Measurements from ENCODE around the gene PRADC1. TPM values are rescaled to one million over a fixed set of nuclear protein-coding genes. Genes with fewer than 3 reads are reported as not detected.

Gene PRADC1
- total and polyA plus RNA-seq, 2 experiments from 2014 or later, result 6.5 to 8.3 TPM

DNA sequence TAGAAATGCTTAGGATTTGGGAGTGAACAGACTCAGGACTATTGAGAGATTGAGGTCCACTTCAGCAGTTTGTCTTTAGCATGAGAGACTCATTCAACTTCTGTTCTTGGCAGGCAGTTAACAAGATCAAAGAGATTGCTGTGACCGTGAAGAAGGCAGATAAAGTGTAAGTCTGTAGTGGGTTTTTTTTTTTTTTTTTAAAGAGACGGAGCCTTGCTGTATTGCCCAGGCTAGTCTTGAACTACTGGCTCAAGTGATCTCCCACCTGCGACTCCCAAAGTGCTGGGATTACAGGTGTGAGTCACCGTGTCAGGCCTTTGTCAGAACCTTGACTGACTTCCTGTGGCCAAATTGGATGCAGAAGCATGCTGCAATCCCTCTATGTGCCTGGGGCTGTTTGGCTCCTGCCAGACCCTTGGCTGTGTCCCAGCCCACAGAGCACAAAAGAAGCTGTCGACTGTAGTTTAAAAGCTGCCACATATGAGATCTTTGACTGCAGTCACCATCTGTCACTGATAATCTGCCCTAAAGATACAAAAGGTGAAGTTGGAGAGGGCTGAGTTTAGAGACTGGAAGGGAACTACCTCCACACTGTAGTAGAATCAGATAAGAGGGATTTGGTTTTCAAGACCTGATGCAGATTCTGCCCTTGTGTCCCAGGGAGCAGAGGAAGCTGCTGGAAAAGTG lies 11.0 kb upstream of the PRADC1 start (continued):
- TF ChIP-seq, protein P1, sequence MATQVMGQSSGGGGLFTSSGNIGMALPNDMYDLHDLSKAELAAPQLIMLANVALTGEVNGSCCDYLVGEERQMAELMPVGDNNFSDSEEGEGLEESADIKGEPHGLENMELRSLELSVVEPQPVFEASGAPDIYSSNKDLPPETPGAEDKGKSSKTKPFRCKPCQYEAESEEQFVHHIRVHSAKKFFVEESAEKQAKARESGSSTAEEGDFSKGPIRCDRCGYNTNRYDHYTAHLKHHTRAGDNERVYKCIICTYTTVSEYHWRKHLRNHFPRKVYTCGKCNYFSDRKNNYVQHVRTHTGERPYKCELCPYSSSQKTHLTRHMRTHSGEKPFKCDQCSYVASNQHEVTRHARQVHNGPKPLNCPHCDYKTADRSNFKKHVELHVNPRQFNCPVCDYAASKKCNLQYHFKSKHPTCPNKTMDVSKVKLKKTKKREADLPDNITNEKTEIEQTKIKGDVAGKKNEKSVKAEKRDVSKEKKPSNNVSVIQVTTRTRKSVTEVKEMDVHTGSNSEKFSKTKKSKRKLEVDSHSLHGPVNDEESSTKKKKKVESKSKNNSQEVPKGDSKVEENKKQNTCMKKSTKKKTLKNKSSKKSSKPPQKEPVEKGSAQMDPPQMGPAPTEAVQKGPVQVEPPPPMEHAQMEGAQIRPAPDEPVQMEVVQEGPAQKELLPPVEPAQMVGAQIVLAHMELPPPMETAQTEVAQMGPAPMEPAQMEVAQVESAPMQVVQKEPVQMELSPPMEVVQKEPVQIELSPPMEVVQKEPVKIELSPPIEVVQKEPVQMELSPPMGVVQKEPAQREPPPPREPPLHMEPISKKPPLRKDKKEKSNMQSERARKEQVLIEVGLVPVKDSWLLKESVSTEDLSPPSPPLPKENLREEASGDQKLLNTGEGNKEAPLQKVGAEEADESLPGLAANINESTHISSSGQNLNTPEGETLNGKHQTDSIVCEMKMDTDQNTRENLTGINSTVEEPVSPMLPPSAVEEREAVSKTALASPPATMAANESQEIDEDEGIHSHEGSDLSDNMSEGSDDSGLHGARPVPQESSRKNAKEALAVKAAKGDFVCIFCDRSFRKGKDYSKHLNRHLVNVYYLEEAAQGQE (IDR thresholded peaks at IDR 0.05; ENCODE audit: unreplicated experiment), result no peak
- TF ChIP-seq EZH2phosphoT487 (IDR thresholded peaks at IDR 0.05; ENCODE audit: unreplicated experiment) (no peak), CREB1 (CRISPR knock-in tag; IDR thresholded peaks at IDR 0.05; ENCODE audit: low read depth) (no peak), NANOG (IDR thresholded peaks at IDR 0.05; ENCODE audit: borderline replicate concordance) (no peak), POLR2AphosphoS5 (IDR thresholded peaks at IDR 0.05; ENCODE audit: low read depth) (no peak), ZNF331 (CRISPR knock-in tag; IDR thresholded peaks at IDR 0.05; ENCODE audit: low read depth) (no peak)

DNA sequence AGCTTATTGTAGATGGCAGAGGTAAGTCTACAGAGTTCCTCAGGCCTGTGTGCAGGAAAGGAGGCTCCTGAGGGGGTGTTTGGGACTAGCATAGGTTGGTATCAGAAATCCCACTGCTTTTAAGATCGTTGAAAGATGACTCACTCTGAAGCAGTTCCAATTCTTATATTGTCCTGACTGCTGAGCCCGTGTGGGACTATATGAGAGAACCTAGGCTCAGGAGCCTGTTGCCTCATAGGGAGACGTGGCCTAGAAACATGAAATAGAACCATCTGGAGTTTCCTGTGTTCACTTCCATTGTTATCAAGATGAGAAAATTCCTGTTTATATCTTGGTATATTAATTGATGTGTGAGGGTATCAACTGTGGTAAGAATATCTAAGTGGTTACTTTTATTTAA lies 6.7 kb upstream of the PRADC1 start:
- H3K9me2 ChIP-seq (ENCODE audit: insufficient read depth), result no peaks in the 10 kb centered on the region
- peaks cover 44% of the 10 kb centered on the region for H3K36me3 ChIP-seq (ENCODE audit: insufficient read depth)
- no peaks in the 10 kb centered on the region for H3K9me3 Mint-ChIP-seq
- no peak overlapping the region for H3K4me2 ChIP-seq
- H3K27ac ChIP-seq (ENCODE audit: low read depth), result peak overlapping the region; percentile 78; the same call in 1 of the 2 replicates
- H3K4me1 Mint-ChIP-seq, result peaks cover 29% of the 10 kb centered on the region
- no peak overlapping the region for H3K4me3 Mint-ChIP-seq
- no peak for DNase-seq (ENCODE audit: low spot score)
- no peaks in the 10 kb centered on the region for H3K27me3 ChIP-seq (ENCODE audit: insufficient read depth)
- H2AFZ ChIP-seq, result no peak overlapping the region
- H3K36me3 Mint-ChIP-seq (ENCODE audit: low read depth), result peaks cover 75% of the 10 kb centered on the region
- peaks cover 3% of the 10 kb centered on the region for H3K27me3 Mint-ChIP-seq (ENCODE audit: insufficient read depth, low read depth, poor library complexity)
- H3K4me3 ChIP-seq, result no peak overlapping the region
- peaks cover 29% of the 10 kb centered on the region for H3K4me1 ChIP-seq (ENCODE audit: insufficient read depth)
- ATAC-seq, result no peak
- peaks cover 81% of the 10 kb centered on the region for H3K79me2 ChIP-seq (replicated peaks; ENCODE audit: insufficient read depth)
- no peak overlapping the region for H3K27ac Mint-ChIP-seq
- H3F3A ChIP-seq (replicated peaks; ENCODE audit: low read depth), result peaks cover 6% of the 10 kb centered on the region; the same call in 1 of the 2 replicates
- H4K20me1 ChIP-seq (replicated peaks; ENCODE audit: insufficient read depth), result peaks cover 82% of the 10 kb centered on the region
- TF ChIP-seq JUNB (IDR thresholded peaks at IDR 0.05; ENCODE audit: unreplicated experiment) (no peak), EZH2 (IDR thresholded peaks at IDR 0.05; ENCODE audit: low read depth, unreplicated experiment) (no peak), EZH2phosphoT487 (IDR thresholded peaks at IDR 0.05; ENCODE audit: unreplicated experiment) (no peak), ZNF331 (CRISPR knock-in tag; IDR thresholded peaks at IDR 0.05; ENCODE audit: low read depth) (no peak), STAT1 (IDR thresholded peaks at IDR 0.05; ENCODE audit: unreplicated experiment) (no peak), NANOG (IDR thresholded peaks at IDR 0.05; ENCODE audit: borderline replicate concordance) (no peak)
- TF ChIP-seq, protein P1 (IDR thresholded peaks at IDR 0.05; ENCODE audit: unreplicated experiment), result no peak
- TF ChIP-seq, protein P2, sequence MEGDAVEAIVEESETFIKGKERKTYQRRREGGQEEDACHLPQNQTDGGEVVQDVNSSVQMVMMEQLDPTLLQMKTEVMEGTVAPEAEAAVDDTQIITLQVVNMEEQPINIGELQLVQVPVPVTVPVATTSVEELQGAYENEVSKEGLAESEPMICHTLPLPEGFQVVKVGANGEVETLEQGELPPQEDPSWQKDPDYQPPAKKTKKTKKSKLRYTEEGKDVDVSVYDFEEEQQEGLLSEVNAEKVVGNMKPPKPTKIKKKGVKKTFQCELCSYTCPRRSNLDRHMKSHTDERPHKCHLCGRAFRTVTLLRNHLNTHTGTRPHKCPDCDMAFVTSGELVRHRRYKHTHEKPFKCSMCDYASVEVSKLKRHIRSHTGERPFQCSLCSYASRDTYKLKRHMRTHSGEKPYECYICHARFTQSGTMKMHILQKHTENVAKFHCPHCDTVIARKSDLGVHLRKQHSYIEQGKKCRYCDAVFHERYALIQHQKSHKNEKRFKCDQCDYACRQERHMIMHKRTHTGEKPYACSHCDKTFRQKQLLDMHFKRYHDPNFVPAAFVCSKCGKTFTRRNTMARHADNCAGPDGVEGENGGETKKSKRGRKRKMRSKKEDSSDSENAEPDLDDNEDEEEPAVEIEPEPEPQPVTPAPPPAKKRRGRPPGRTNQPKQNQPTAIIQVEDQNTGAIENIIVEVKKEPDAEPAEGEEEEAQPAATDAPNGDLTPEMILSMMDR (conservative IDR thresholded peaks at IDR 0.05; ENCODE audit: low read depth in 2 of 2), result no peak

Data from GM23338 (cell line).